HCT116 (cell line): Measurements from ENCODE around the gene ACTR3C. TPM values are rescaled to one million over a fixed set of nuclear protein-coding genes. Genes with fewer than 3 reads are reported as not detected.

Experiments used
- ATAC-seq: fragments of 200-7000 bp; cut with Tn5 transposase; 2 replicates; pipeline ENCODE4 v1.9.1; 2020; ENCODE audit warnings: mild to moderate bottlenecking, moderate library complexity
- BruUV-seq: library from RNA; stranded (reverse); fragments of 400-500 nt; replicated peaks from 2 replicates; lab custom pipeline; 2021; lab: Mats Ljungman, UMichigan
- CTCF ChIA-PET: fragments of 300-600 bp; sonication (Branson Sonifier 250); formaldehyde crosslinking; loops from one replicate; lab custom pipeline; 2021; ENCODE audit warnings: antibody characterized with exemption; lab: Charles Lee
- POLR2A ChIA-PET: fragments of 300-600, 350-600 bp; sonication (Branson Sonifier 250); formaldehyde crosslinking; loops from one replicate; lab custom pipeline; 2021; ENCODE audit warnings: antibody characterized with exemption; lab: Charles Lee
- RAD21 ChIA-PET, 2 experiments: fragments of 300-600 bp; sonication (Branson Sonifier 250); formaldehyde crosslinking; loops; one replicate each; lab custom pipeline; 2023; ENCODE audit warnings: low total read pairs in 2 of 2; ENCODE audit not compliant: uncharacterized antibody in 2 of 2, unreplicated experiment in 2 of 2, low non-redundant PET in 1 of 2; lab: Charles Lee
- DNase-seq: peaks from one replicate; pipeline ENCODE4 v3.0.0-alpha.2; 2010; ENCODE audit warnings: low read depth, low spot score
- H2AFZ ChIP-seq: fragments of 200-600 bp; shearing (Covaris generic), sonication (generic); 2 replicates; pipeline ENCODE4 v1.6.1; 2017; ENCODE audit warnings: low read depth, mixed run types, mixed read lengths, antibody characterized with exemption, low read length; ENCODE audit not compliant: poor library complexity, severe bottlenecking
- H3K27ac ChIP-seq: 2 replicates; pipeline ENCODE4 v1.5.1; 2012; ENCODE audit warnings: low read depth, low read length
- H3K27me3 ChIP-seq: fragments of 200-600 bp; sonication (generic); 2 replicates; pipeline ENCODE4 v1.6.1; 2016; ENCODE audit warnings: mixed run types, low read length, mixed read lengths; ENCODE audit not compliant: insufficient read depth
- H3K36me3 ChIP-seq, 2 experiments: fragments of 200-500 bp in 1 of 2; fragments of 200-600 bp in 1 of 2; sonication (Bioruptor generic) in 1 of 2; sonication (generic) in 1 of 2; 2 replicates each; pipeline versions ENCODE4 v1.5.1 to v1.6.1; 2014 to 2016; ENCODE audit warnings: low read length in 2 of 2, inconsistent platforms in 1 of 2, mixed read lengths in 1 of 2, mixed run types in 1 of 2; ENCODE audit not compliant: insufficient read depth in 2 of 2, control insufficient read depth in 1 of 2
- H3K4me1 ChIP-seq, 2 experiments: fragments of 200-600 bp in 1 of 2; sonication (generic) in 1 of 2; 2 replicates each; pipeline versions ENCODE4 v1.5.1 to v1.6.1; 2012 to 2017; ENCODE audit warnings: low read length in 2 of 2, inconsistent platforms in 1 of 2, mild to moderate bottlenecking in 1 of 2, mixed read lengths in 1 of 2, mixed run types in 1 of 2, moderate library complexity in 1 of 2; ENCODE audit not compliant: insufficient read depth in 2 of 2, control insufficient read depth in 1 of 2
- H3K4me2 ChIP-seq: fragments of 200-600 bp; sonication (generic); 2 replicates; pipeline ENCODE4 v1.6.1; 2017; ENCODE audit warnings: mixed run types, low read length, mixed read lengths
- H3K4me3 ChIP-seq, 2 experiments: fragments of 200-600 bp in 1 of 2; sonication (generic) in 1 of 2; replicated peaks in 1 of 2; 2 replicates each; pipeline ENCODE4 v1.5.1; 2011 to 2016; ENCODE audit warnings: low read length in 2 of 2, control low read depth in 1 of 2, low read depth in 1 of 2, mild to moderate bottlenecking in 1 of 2, mixed read lengths in 1 of 2, mixed run types in 1 of 2
- H3K79me2 ChIP-seq: fragments of 200-600 bp; sonication (generic); 2 replicates; pipeline ENCODE4 v1.6.1; 2017; ENCODE audit warnings: mild to moderate bottlenecking, mixed run types, low read length, moderate library complexity, mixed read lengths; ENCODE audit not compliant: insufficient read depth
- H3K9ac ChIP-seq: fragments of 200-600 bp; sonication (generic); 2 replicates; pipeline ENCODE4 v1.6.1; 2016; ENCODE audit warnings: low read length, mixed read lengths
- H3K9me2 ChIP-seq: fragments of 200-600 bp; sonication (generic), shearing (Covaris generic); 2 replicates; pipeline ENCODE4 v1.6.1; 2017; ENCODE audit warnings: mixed run types, mild to moderate bottlenecking, moderate library complexity; ENCODE audit not compliant: insufficient read depth
- H3K9me3 ChIP-seq, 2 experiments: fragments of 200-500 bp in 1 of 2; fragments of 200-600 bp in 1 of 2; sonication (Bioruptor generic) in 1 of 2; sonication (generic) in 1 of 2; 2 replicates each; pipeline ENCODE4 v1.6.1; 2014 to 2017; ENCODE audit warnings: low read length in 2 of 2, mixed read lengths in 2 of 2, inconsistent platforms in 1 of 2, low read depth in 1 of 2, mild to moderate bottlenecking in 1 of 2, mixed run types in 1 of 2, moderate library complexity in 1 of 2; ENCODE audit not compliant: control insufficient read depth in 1 of 2, insufficient read depth in 1 of 2
- H4K20me1 ChIP-seq: fragments of 200-600 bp; sonication (generic), shearing (Covaris generic); 2 replicates; pipeline ENCODE4 v1.6.1; 2017; ENCODE audit warnings: mixed run types, mild to moderate bottlenecking, moderate library complexity; ENCODE audit not compliant: insufficient read depth
- JUND ChIP-seq: IDR thresholded peaks from 2 replicates; pipeline ENCODE4 v1.6.1; 2012
- POLR2A ChIP-seq: IDR thresholded peaks from 2 replicates; pipeline ENCODE4 v1.7.0; 2011; ENCODE audit warnings: borderline replicate concordance; ENCODE audit not compliant: insufficient read depth, insufficient read length; ENCODE audit errors: extremely low read depth
- REST ChIP-seq: IDR thresholded peaks from 2 replicates; pipeline ENCODE4 v1.6.1; 2012; ENCODE audit warnings: low read depth
- SIN3A ChIP-seq: IDR thresholded peaks from 2 replicates; pipeline ENCODE4 v1.6.1; 2012; ENCODE audit warnings: low read depth
- ZNF274 ChIP-seq: fragments of 200-500 bp; sonication (Bioruptor generic); IDR thresholded peaks from 2 replicates; pipeline ENCODE4 v1.6.1; 2014; ENCODE audit warnings: mild to moderate bottlenecking, low read depth, low read length, inconsistent platforms
- intact Hi-C: fragments of 100-400 bp; cut with micrococcal nuclease; formaldehyde crosslinking; loops from 2 replicates; pipeline ENCODE4 v1.10.0; 2022
- total RNA-seq: library from RNA; stranded (reverse); gene quantifications from one replicate; pipeline ENCODE4 v1.2.1, GENCODE V29; 2021; ENCODE audit not compliant: unreplicated experiment

Gene ACTR3C
- total RNA-seq, 1 experiment from 2014 or later = 2.0 TPM

DNA sequence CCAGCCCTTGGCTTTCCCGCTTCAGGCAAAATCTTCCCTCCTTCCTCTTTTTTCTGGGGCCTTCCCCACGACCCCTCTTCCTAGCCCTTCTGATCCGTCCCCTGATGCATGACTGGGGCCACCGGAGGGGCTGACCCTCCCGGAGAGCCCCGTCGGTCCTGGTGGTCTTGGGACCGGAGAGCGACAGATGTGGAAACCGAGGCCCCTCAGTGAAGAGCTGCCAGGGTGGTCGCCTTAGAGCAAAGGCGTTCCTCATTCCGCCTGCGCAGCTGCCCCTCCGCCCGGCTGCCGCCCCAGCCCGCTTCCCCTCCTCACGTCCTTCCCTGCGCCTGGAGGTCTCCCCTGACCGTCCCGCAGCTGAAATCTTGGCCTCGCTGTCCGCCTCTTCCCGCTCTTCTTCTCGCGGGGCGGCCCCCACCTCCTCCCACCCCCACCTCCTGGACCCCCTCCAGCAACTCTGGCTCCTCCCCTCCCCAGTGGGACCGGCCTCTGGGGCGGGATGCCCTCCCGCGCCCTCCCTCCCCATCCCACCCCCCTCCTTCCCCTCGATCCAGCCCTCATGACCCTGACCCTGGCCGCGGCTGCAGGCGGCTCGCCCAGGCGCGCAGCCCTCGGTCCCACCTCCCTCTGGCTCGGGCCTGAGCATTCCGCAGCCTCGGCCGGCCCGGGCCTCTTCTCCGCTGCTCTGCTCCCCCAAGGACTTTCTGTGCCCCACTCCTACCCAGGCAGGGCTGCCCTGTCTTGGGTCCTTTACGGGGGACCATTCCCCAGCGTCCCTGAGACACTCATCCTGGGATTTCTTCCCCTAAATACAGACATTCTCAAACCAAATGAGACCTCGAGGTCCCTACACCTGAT, 18.1 kb upstream of the ACTR3C start, which contains the start of gene RARRES2:
Gene RARRES2, minus strand, starts transcription at position 367 of the 858 bp plus-strand sequence. CDS start 1,020 bp downstream, outside the sequence.
- Histone ChIP-seq H3K4me3 (no peak within 1 kb of the TSS), H4K20me1 (no peaks in the 10 kb centered on the region), H3K9me3 (no peaks in the 10 kb centered on the region), H3K4me1 (no peaks in the 10 kb centered on the region), H3K9me2 (no peaks in the 10 kb centered on the region)
- intact Hi-C loops = no loop called here
- no TSS peak for BruUV-seq
- CTCF ChIA-PET = no interaction called here
- POLR2A ChIA-PET = no interaction called here
- no peak for TF ChIP-seq REST
- TF ChIP-seq, all 23 proteins: peak for 0
- H3K27me3 ChIP-seq = no peaks in the 10 kb centered on the region
- no peak within 1 kb of the TSS for H3K4me2 ChIP-seq
- ATAC-seq (no peak), DNase-seq (no peak)
- no peaks in the 10 kb centered on the region for H3K36me3 ChIP-seq
- no peak within 1 kb of the TSS for H2AFZ ChIP-seq
- RAD21 ChIA-PET = no interaction called here
- H3K79me2 ChIP-seq = no peaks in the 10 kb centered on the region
- no peak within 1 kb of the TSS for H3K9ac ChIP-seq
- no peak within 1 kb of the TSS for H3K27ac ChIP-seq

DNA sequence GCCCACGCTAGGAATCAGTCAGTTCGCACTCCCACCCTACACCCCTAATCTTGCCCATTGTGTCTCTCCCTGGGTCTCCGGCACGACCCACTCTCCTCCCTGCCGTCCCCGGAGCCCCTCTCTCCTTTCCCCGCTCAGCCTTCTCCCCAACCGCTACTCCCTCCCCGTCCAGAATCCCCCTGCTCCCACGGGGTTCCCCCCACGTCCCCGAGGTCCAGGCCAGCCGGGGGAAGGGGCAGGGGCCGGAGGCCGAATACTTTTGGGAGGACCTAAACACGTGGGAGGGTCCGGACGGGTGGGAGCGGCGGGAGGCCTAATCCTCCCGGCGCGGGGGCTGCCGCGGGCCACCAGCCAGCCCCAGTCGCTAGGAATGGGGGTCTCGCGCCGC, 17.5 kb upstream of the ACTR3C start:
- H2AFZ ChIP-seq = no peak overlapping the region
- H3K27ac ChIP-seq = no peak overlapping the region
- H3K9me2 ChIP-seq = no peaks in the 10 kb centered on the region
- H3K4me2 ChIP-seq = no peak overlapping the region
- RAD21 ChIA-PET = no interaction called here
- POLR2A ChIA-PET = no interaction called here
- no peaks in the 10 kb centered on the region for H3K36me3 ChIP-seq
- TF ChIP-seq ZNF274 (no peak), JUND (no peak), SIN3A (no peak), POLR2A (no peak)
- no TSS peak for BruUV-seq
- H3K9ac ChIP-seq = no peak overlapping the region
- H3K79me2 ChIP-seq = no peaks in the 10 kb centered on the region
- intact Hi-C loops = no loop called here
- ATAC-seq = no peak
- H3K27me3 ChIP-seq = no peaks in the 10 kb centered on the region
- CTCF ChIA-PET = no interaction called here
- no peak overlapping the region for H3K4me3 ChIP-seq
- no peaks in the 10 kb centered on the region for H3K4me1 ChIP-seq
- no peaks in the 10 kb centered on the region for H4K20me1 ChIP-seq
- DNase-seq = no peak
- no peaks in the 10 kb centered on the region for H3K9me3 ChIP-seq
